HG03558 (cell line): ENCODE data around the gene FKBP14.

Experiments used
- ATAC-seq: cut with Tn5 transposase; IDR thresholded peaks from one replicate; pipeline ENCODE4 v1.9.1; 2021; ENCODE audit warnings: moderate number of reproducible peaks; ENCODE audit not compliant: unreplicated experiment; ENCODE audit errors: extremely low read depth

FKBP14 gene

GRCh38 chr7:29995652-29996051 is 30.9 kb downstream of the FKBP14 start:
- no peak for ATAC-seq

DNA sequence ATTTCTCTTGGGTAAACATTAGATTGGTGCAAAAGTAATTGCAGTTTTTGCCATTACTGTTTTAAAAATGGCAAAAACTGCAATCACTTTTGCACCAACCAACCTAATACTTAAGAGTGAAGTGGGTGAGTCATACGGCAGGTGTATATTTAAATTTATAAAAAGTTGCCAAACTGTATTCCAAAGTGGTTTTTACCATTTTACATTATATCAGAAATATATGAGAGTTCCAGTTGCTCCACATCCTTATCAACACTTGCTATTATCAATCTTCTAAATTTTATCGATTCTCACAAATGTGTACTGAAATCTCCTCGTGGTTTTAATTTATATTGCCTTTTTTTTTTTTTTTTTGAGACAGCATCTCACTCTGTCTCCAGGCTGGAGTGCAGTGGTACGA is 33.4 kb downstream of the FKBP14 start:
- ATAC-seq, result no peak

DNA sequence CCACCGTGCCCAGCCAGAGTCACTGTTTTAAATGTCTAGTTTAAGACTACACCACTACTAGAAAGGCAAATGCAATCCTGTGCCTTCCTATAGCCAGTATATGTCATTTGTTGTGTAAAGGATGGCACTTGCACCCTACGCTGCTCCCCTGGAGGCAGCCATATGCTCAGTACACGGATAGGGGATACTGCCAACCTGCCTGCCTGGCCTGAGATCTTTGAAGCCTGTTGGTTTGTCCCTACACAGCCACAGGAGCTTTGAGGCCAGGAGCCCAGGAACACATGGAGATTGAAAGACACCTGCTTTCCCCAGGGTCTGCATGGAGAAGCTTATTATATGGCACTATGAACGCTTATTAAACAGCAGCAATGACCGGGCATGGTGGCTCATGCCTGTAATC is 34.6 kb downstream of the FKBP14 start:
- ATAC-seq, result no peak

GRCh38 chr7:29990931-29991330 is 35.6 kb downstream of the FKBP14 start:
- ATAC-seq, result no peak

GRCh38 chr7:29989257-29989995 is 37.1 kb downstream of the FKBP14 start, which contains the start of gene SCRN1:
SCRN1 (minus strand) TSS chr7:29989801; CDS start chr7:29969067, 20,734 bp downstream.
- no peak for ATAC-seq

GRCh38 chr7:29988424-29989256 is 37.9 kb downstream of the FKBP14 start:
- ATAC-seq, result no peak

DNA sequence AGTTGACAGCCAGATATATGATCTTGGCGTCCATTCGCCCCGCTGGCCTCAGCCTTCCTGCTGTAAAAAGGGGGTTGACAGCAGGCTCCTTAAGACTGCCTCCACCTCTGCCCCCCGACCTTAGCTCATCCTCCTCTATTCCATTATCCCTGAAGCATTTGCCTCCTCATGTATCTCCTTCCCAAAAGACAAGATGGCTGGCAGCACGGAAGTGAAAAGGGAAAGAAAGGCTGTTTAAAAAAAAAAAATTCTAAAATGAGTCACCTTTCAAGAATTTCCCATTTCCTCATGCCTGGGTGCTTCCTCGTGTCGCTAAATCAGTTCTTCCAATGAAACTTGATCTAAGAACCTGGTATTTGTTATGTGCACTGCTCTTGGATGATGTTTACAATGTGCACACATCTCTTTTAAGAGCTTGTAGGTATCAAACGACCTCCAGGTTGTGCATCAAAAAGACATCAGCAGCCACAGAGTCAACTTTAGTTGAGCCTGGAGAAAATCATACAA is 38.6 kb downstream of the FKBP14 start:
- no peak for ATAC-seq

DNA sequence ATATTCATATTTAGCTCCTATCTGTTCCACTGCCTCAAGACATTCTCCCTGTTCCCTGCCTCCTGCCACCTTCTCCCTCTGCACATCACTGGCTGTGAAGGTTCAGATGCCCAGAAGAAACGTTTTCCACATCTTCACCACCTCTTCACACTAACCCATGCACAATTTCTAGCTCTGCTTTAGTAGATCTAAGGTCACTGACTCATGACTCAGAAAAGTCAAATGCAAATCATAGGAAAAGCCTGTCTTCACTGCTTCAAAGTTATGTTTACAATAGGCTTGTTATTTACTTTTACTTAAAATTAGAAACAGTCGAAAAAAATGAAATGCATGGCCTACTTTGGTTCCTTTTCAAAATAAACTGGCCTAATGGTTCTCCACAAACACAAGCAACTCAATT is 39.4 kb downstream of the FKBP14 start:
- ATAC-seq, result no peak

GRCh38 chr7:29980151-29980550 is 46.4 kb downstream of the FKBP14 start:
- no peak for ATAC-seq

- no peak for ATAC-seq
Measured at GRCh38 chr7:29977886-29978651, 48.4 kb downstream of the FKBP14 start.

GRCh38 chr7:29976673-29977415 is 49.7 kb downstream of the FKBP14 start:
- ATAC-seq, result no peak

GRCh38 chr7:29976266-29976665 is 50.2 kb downstream of the FKBP14 start:
- no peak for ATAC-seq

DNA sequence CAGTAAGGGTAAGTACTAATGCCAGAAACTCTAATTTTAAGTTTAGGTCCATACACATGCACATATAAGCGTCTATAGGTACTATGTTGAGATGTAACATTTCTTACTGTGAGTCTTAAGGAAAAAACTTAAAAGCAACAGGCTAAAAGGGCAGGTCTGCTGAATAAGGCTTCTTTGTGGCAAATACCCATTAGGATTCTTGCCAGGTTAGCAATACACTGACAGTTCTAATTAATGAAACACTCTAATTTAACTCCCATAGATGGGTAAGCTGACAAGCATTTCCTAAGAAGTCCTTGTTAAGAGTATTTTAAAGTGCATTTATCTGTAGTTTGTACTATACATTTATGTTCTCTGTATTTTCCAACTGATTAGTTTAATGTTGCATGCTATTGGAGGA is 50.9 kb downstream of the FKBP14 start:
- no peak for ATAC-seq

DNA sequence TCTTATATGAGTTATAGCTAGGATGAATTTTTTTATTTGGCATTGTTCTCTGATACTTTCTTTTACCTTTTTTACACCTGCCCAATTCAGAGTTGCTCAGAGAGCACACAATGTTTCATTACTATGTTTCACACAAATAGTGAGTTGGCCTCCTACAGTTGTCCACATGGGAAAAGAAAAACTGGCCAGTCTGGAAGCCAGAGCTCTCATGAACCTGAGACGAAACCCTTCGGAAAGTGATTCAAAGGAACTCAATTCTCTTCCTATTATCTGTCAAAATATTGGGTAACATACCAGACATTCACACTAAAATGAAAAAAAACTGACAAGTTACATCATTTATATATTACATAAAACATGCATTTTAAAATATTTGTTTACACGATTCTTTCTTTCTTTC is 52.2 kb downstream of the FKBP14 start:
- ATAC-seq, result no peak

DNA sequence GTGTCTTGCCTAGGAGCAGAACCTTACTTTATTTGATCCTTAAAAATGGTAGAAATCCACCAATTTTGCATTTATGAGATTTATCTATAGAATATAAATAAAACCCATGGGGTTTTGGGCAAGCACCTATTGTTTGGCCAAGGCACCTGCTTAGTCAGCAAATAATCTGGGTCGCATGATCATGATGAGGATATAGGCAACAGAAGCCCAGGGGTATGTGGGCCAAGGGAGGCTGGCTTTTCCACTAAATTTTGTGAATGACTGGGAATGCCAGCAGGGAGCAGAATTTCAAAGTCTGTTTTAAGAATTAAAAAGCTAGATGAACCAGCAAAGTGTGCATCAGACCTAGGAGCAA is 54.2 kb downstream of the FKBP14 start:
- no peak for ATAC-seq

DNA sequence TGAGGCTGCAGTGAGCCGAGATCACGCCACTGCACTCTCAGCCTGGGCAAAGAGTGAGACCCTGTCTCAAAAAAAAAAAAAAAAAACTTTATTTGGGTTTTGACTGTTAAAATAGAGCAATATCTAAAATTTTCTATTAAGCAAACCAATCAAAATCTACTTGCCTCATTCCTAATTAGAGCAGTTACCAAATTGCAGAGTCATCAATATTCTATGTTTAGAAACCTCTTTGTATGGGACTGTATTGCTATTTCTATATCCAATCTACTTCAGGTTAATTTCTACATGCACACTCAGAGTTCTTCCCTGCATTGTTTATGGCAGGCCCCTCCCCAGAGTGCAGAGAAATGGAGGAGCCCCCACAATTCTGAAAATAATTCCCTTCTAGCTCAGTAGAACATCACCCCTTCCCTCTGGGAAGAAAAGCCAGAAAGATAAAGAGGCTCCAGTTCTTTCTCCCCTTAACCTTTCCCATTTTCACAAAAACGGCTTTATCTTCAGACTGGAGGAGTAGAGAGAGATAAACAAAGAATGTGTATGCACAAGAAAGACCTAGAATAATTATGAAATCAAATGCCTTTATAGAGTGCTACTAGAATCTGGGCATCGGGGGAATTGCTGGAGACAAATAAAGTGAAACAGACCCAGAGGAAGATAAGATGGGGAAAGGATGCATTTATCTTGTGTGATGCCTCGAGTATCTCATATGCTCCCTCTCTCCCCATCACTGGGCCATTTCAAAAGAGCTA is 54.8 kb downstream of the FKBP14 start:
- ATAC-seq, result no peak

GRCh38 chr7:29970158-29970557 is 56.3 kb downstream of the FKBP14 start:
- no peak for ATAC-seq

DNA sequence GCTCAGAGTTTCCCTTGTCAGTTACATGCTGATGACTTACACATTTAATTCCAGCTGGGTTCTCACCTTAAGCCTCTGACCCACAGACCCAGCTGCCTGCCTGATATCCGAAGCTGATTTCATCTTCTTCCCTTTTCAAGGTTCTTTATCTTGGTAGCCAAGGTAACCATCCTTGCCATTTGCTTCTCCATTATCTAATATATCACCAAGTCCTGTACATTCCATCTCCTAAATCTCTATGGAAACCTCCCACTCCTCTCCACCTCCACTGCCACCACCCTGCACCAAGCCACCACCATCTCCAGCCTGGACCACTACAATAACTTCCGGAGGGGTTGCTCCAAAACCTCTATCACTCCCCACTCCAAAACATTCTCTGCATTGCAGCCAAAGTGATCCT is 56.8 kb downstream of the FKBP14 start:
- no peak for ATAC-seq

DNA sequence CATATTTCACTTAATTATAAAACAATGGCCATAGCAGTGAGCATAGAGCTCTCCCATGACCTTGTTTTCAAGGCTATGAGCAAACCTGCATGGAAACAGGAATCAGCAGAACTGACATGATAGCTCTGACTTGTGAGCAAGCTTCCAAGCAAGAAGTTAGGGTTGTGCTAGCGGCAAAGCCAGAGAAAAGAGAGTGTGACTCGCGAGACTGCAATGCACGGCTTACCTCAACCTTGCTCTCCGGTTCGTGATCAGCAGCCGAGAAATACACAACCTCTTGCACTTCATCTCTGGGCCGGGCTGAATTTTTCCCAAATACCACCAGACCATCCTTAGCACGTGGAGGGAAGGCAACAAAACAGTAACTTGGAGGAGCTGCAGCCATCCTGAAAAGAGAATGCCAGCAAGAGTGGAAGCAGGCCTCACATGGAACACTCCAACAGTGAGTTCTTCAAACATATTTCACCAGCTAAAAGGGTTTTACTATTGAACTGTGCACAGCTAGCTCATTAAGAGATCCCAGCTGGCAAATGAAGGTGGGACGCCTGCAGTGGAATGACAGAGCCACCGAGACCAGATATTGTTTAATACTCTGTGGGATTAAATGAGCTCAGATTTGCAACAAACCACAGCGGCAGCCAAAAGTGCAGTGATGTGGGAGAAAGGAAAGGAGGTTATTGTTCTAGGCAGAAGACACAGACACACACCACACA is 57.7 kb downstream of the FKBP14 start:
- ATAC-seq, result no peak
